H1 (cell line): Measurements from ENCODE around the gene ILF3. TPM values are rescaled to one million over a fixed set of nuclear protein-coding genes. Genes with fewer than 3 reads are reported as not detected.

ENCODE experiments used
- CTCF ChIA-PET: fragments of 300-600 bp; sonication (Branson Sonifier 250); formaldehyde crosslinking; loops from one replicate; lab custom pipeline; 2021; ENCODE audit not compliant: partially characterized antibody; lab: Charles Lee
- POLR2A ChIA-PET: fragments of 300-600 bp; sonication (Branson Sonifier 250); formaldehyde crosslinking; loops from one replicate; lab custom pipeline; 2021; ENCODE audit warnings: inconsistent platforms; ENCODE audit not compliant: partially characterized antibody; lab: Charles Lee
- DNase-seq, 2 experiments: peaks; one replicate each; pipeline versions ENCODE4 v3.0.0 to v3.0.0-alpha.2; 2010 to 2022; ENCODE audit warnings: low spot score in 2 of 2, low read depth in 1 of 2, mixed read lengths in 1 of 2
- FAIRE-seq: peaks from 2 replicates; lab custom pipeline; 2011; peaks lifted over from hg19 to GRCh38; lab: Jason Lieb, UNC
- H2AFZ ChIP-seq: 2 replicates; pipeline ENCODE4 v1.8.1; 2012; ENCODE audit warnings: low read length, inconsistent platforms
- H2AK5ac ChIP-seq: 2 replicates; pipeline ENCODE4 v1.6.1; 2013; ENCODE audit warnings: low read depth, low read length
- H2BK120ac ChIP-seq: replicated peaks from 2 replicates; pipeline ENCODE3; 2013; ENCODE audit warnings: low read depth, low read length, inconsistent platforms
- H2BK12ac ChIP-seq: 2 replicates; pipeline ENCODE4 v1.6.1; 2013; ENCODE audit warnings: low read depth, low read length
- H2BK15ac ChIP-seq: 2 replicates; pipeline ENCODE4 v1.6.1; 2013; ENCODE audit warnings: low read length
- H2BK20ac ChIP-seq: 2 replicates; pipeline ENCODE4 v1.6.1; 2013; ENCODE audit warnings: low read length
- H2BK5ac ChIP-seq: 2 replicates; pipeline ENCODE4 v1.6.1; 2013; ENCODE audit warnings: low read depth, low read length
- H3K14ac ChIP-seq: 2 replicates; pipeline ENCODE4 v1.6.1; 2013; ENCODE audit warnings: inconsistent platforms; ENCODE audit not compliant: insufficient read length
- H3K18ac ChIP-seq: 2 replicates; pipeline ENCODE4 v1.6.1; 2013; ENCODE audit warnings: low read length; ENCODE audit errors: extremely low read depth
- H3K23ac ChIP-seq: 2 replicates; pipeline ENCODE4 v1.6.1; 2013; ENCODE audit warnings: inconsistent platforms; ENCODE audit not compliant: insufficient read length
- H3K23me2 ChIP-seq: 2 replicates; pipeline ENCODE4 v1.6.1; 2013; ENCODE audit warnings: low read depth, low read length
- H3K27ac ChIP-seq: 2 replicates; pipeline ENCODE4 v1.6.1; 2011; ENCODE audit warnings: low read depth, low read length, inconsistent platforms
- H3K27me3 ChIP-seq, 4 experiments: replicated peaks in 1 of 4; 1 replicate in 1 of 4; 2 replicates in 3 of 4; pipeline versions ENCODE4 v1.6.1 to v1.8.1; 2011 to 2013; ENCODE audit warnings: low read length in 3 of 4, mild to moderate bottlenecking in 3 of 4, inconsistent platforms in 2 of 4, mixed read lengths in 2 of 4, moderate library complexity in 1 of 4; ENCODE audit not compliant: control insufficient read depth in 3 of 4, insufficient read depth in 3 of 4; ENCODE audit errors: extremely low read depth in 1 of 4
- H3K36me3 ChIP-seq, 4 experiments: 2 replicates each; pipeline versions ENCODE4 v1.6.1 to v1.8.1; 2011 to 2013; ENCODE audit warnings: mild to moderate bottlenecking in 4 of 4, low read length in 3 of 4, moderate library complexity in 2 of 4, control low read depth in 1 of 4, inconsistent platforms in 1 of 4; ENCODE audit not compliant: insufficient read depth in 4 of 4, control insufficient read depth in 2 of 4
- H3K4ac ChIP-seq: replicated peaks from 2 replicates; pipeline ENCODE3; 2013; ENCODE audit warnings: low read length, low read depth, mixed read lengths, inconsistent platforms; ENCODE audit not compliant: insufficient read length
- H3K4me1 ChIP-seq, 4 experiments: replicated peaks in 1 of 4; 1 replicate in 1 of 4; 2 replicates in 3 of 4; pipeline versions ENCODE4 v1.6.1 to v1.8.1; 2011 to 2013; ENCODE audit warnings: low read length in 3 of 4, inconsistent platforms in 2 of 4, mixed read lengths in 1 of 4; ENCODE audit not compliant: insufficient read depth in 4 of 4, control insufficient read depth in 3 of 4
- H3K4me2 ChIP-seq, 2 experiments: 2 replicates each; pipeline versions ENCODE4 v1.6.1 to v1.8.1; 2011 to 2013; ENCODE audit warnings: low read depth in 2 of 2, low read length in 2 of 2, control low read depth in 1 of 2, inconsistent platforms in 1 of 2, mild to moderate bottlenecking in 1 of 2; ENCODE audit not compliant: insufficient read depth in 1 of 2
- H3K4me3 ChIP-seq, 4 experiments: fragments of 200-600, 300-600 bp in 1 of 4; sonication (generic), shearing (Covaris generic), sonication (Bioruptor Twin) in 1 of 4; 2 replicates each; pipeline versions ENCODE4 v1.5.1 to v1.8.1; 2011 to 2016; ENCODE audit warnings: low read length in 4 of 4, low read depth in 3 of 4, control low read depth in 2 of 4, inconsistent platforms in 2 of 4, mild to moderate bottlenecking in 2 of 4, mixed read lengths in 1 of 4, moderate library complexity in 1 of 4; ENCODE audit not compliant: insufficient read depth in 2 of 4; ENCODE audit errors: extremely low read depth in 1 of 4
- H3K56ac ChIP-seq: replicated peaks from 2 replicates; pipeline ENCODE3; 2013; ENCODE audit warnings: low read depth, mild to moderate bottlenecking, mixed read lengths, low read length, inconsistent platforms; ENCODE audit not compliant: insufficient read length
- H3K79me1 ChIP-seq: 2 replicates; pipeline ENCODE4 v1.6.1; 2013; ENCODE audit warnings: low read depth, low read length, control low read depth
- H3K79me2 ChIP-seq, 2 experiments: 2 replicates each; pipeline versions ENCODE4 v1.6.1 to v1.8.1; 2012 to 2013; ENCODE audit warnings: low read length in 2 of 2, mild to moderate bottlenecking in 2 of 2, inconsistent platforms in 1 of 2; ENCODE audit not compliant: insufficient read depth in 2 of 2, control insufficient read depth in 1 of 2
- H3K9ac ChIP-seq, 4 experiments: replicated peaks in 1 of 4; 1 replicate in 1 of 4; 2 replicates in 3 of 4; pipeline versions ENCODE4 v1.6.1 to v1.8.1; 2011 to 2013; ENCODE audit warnings: low read depth in 3 of 4, low read length in 3 of 4, control low read depth in 2 of 4, mild to moderate bottlenecking in 2 of 4, moderate library complexity in 2 of 4, inconsistent platforms in 1 of 4; ENCODE audit errors: extremely low read depth in 1 of 4
- H3K9me3 ChIP-seq, 2 experiments: 2 replicates each; pipeline versions ENCODE4 v1.6.1 to v1.8.1; 2012 to 2013; ENCODE audit warnings: mild to moderate bottlenecking in 2 of 2, moderate library complexity in 2 of 2, control low read depth in 1 of 2, inconsistent platforms in 1 of 2, low read depth in 1 of 2, low read length in 1 of 2, mixed read lengths in 1 of 2; ENCODE audit not compliant: insufficient read depth in 2 of 2
- H4K20me1 ChIP-seq, 2 experiments: replicated peaks in 1 of 2; 2 replicates each; pipeline versions ENCODE3 to v1.8.1; 2011 to 2013; ENCODE audit warnings: inconsistent platforms in 2 of 2, low read length in 2 of 2, mild to moderate bottlenecking in 1 of 2; ENCODE audit not compliant: insufficient read depth in 2 of 2, control insufficient read depth in 1 of 2
- H4K5ac ChIP-seq: 2 replicates; pipeline ENCODE4 v1.6.1; 2013; ENCODE audit warnings: low read length, low read depth, mixed read lengths, inconsistent platforms; ENCODE audit not compliant: insufficient read length
- H4K8ac ChIP-seq: 2 replicates; pipeline ENCODE4 v1.8.0; 2013; ENCODE audit warnings: mild to moderate bottlenecking, moderate library complexity, low read length, inconsistent platforms; ENCODE audit not compliant: insufficient read depth; ENCODE audit errors: extremely low read depth
- H4K91ac ChIP-seq: replicated peaks from 2 replicates; pipeline ENCODE3; 2013; ENCODE audit warnings: low read length, mixed read lengths, inconsistent platforms; ENCODE audit not compliant: insufficient read length
- CREB1 ChIP-seq: IDR thresholded peaks from 2 replicates; pipeline ENCODE4 v1.6.1; 2012; ENCODE audit warnings: inconsistent platforms
- EGR1 ChIP-seq: IDR thresholded peaks from 2 replicates; pipeline ENCODE4 v1.6.1; 2011; ENCODE audit warnings: low read depth, low read length, borderline replicate concordance
- NRF1 ChIP-seq: IDR thresholded peaks from 2 replicates; pipeline ENCODE4 v1.6.1; 2011; ENCODE audit warnings: mild to moderate bottlenecking, low read depth, low read length, improper control_type of control experiment
- SP4 ChIP-seq: IDR thresholded peaks from 2 replicates; pipeline ENCODE4 v1.6.1; 2012; ENCODE audit warnings: low read length, inconsistent platforms
- TAF1 ChIP-seq: IDR thresholded peaks from 2 replicates; pipeline ENCODE4 v1.6.1; 2011; ENCODE audit warnings: mild to moderate bottlenecking, low read depth, low read length
- WGBS, 2 experiments: shearing (Covaris generic) in 1 of 2; methylation state at CpG; one replicate each; pipeline versions ENCODE4 v1.1.6 to v1.1.7; 2013 to 2015; ENCODE audit warnings: low lambda C conversion rate in 2 of 2, mixed read lengths in 2 of 2, inconsistent platforms in 1 of 2, low coverage in 1 of 2, missing lambda C conversion rate in 1 of 2; ENCODE audit not compliant: insufficient replicate concordance in 2 of 2, insufficient coverage in 1 of 2, insufficient read length in 1 of 2; ENCODE audit errors: extremely low coverage in 1 of 2, missing lambda C conversion rate in 1 of 2; 5-methylcytosine and 5-hydroxymethylcytosine counted together
- polyA plus RNA-seq, 7 experiments: library from polyadenylated mRNA; depleted of rRNA in 3 of 7; stranded (reverse) in 5 of 7; unstranded in 2 of 7; fragments of >200 nt in 5 of 7; fragments of 200-250 nt in 2 of 7; gene quantifications; 1 replicate in 5 of 7; 2 replicates in 1 of 7; 4 replicates in 1 of 7; pipeline versions ENCODE4 v1.2.1 to v1.2.3, GENCODE V29; 2011 to 2013; ENCODE audit warnings: missing spikeins in 2 of 7, mixed read lengths in 2 of 7
- total RNA-seq: library from RNA; stranded (reverse); fragmentation: NEBNext Ultra II Directional; extraction: Animal tissue kit (Norgen Biotek cat#: 25700); gene quantifications from 2 replicates; pipeline ENCODE4 v1.2.1, GENCODE V29; 2021

ILF3 gene
- total and polyA plus RNA-seq, 2 of the 8 experiments (the other 6 are each of a cell fraction or from before 2014, with no cell fraction given) = 291 to 695 TPM

- Histone ChIP-seq H4K8ac (no peak overlapping the region), H3K4ac (no peak overlapping the region), H2AFZ (no peak overlapping the region), H3K56ac (no peak overlapping the region), H3K79me1 (no peaks in the 10 kb centered on the region), H4K91ac (no peak overlapping the region), H2BK15ac (no peak overlapping the region), H3K79me2 (no peaks in the 10 kb centered on the region), H2BK5ac (peak overlapping the region; percentile 84; the same call in 1 of the 2 replicates), H3K23ac (no peak overlapping the region), H3K23me2 (no peaks in the 10 kb centered on the region), H3K9ac (no peak overlapping the region), H4K5ac (no peak overlapping the region), H3K4me2 (0 out of 4 replicates have a peak overlapping the region, but pooled peaks of 1 of the 2 experiments have one; percentile 34), H3K4me3 (no peak overlapping the region; a peak in 1 of 8 replicates), H2BK120ac (no peak overlapping the region), H2BK12ac (no peak overlapping the region), H3K14ac (no peak overlapping the region), H2BK20ac (no peak overlapping the region), H3K27me3 (no peaks in the 10 kb centered on the region), H3K9me3 (no peaks in the 10 kb centered on the region), H3K4me1 (peaks cover 6 to 17% (median 13%) of the 10 kb centered on the region in 4 experiments), H3K27ac (0 out of 2 replicates have a peak overlapping the region, but pooled peaks have one; percentile 26), H3K18ac (peak overlapping the region; percentile 53; the same call in 1 of the 2 replicates), H3K36me3 (peaks cover 5 to 26% (median 10%) of the 10 kb centered on the region in 4 experiments; a peak in 7 of 8 replicates), H4K20me1 (peaks cover 0 to 2% of the 10 kb centered on the region in 2 experiments), H2AK5ac (no peak overlapping the region)
- no peak for FAIRE-seq
- no peak for DNase-seq
- ChIA-PET POLR2A (interaction anchor here (0.9 to 59.0 kb wide), 20 partner anchors 9 to 171 kb away, joined by 3 to 1874 read pairs (median 8); partner anchors contain the start of genes CDKN2D, DNM2, ILF3 and QTRT1), CTCF (interaction anchor here (0.6 to 14.2 kb wide), 27 partner anchors 9 to 220 kb away, joined by 3 to 267 read pairs (median 9); partner anchors contain the start of gene SLC44A2)
- 60% methylated on average over 3 of the region's 3 CpGs; no CpG with 5 or more reads in 1 of the 2 experiments for WGBS, 2 experiments
- TF ChIP-seq TAF1 = no peak
- TF ChIP-seq EGR1 = no peak
- TF ChIP-seq SP4 = no peak
- no peak for TF ChIP-seq NRF1
- TF ChIP-seq CREB1 = no peak
Measured at GRCh38 chr19:10643968-10644259, 10.2 kb upstream of the ILF3 start.
